ENCODE data around the gene CLPSL2. TPM values are rescaled to one million over a fixed set of nuclear protein-coding genes. Genes with fewer than 3 reads are reported as not detected.

Gene CLPSL2
- total RNA-seq, 3 donors from 2014 or later = not detected

DNA sequence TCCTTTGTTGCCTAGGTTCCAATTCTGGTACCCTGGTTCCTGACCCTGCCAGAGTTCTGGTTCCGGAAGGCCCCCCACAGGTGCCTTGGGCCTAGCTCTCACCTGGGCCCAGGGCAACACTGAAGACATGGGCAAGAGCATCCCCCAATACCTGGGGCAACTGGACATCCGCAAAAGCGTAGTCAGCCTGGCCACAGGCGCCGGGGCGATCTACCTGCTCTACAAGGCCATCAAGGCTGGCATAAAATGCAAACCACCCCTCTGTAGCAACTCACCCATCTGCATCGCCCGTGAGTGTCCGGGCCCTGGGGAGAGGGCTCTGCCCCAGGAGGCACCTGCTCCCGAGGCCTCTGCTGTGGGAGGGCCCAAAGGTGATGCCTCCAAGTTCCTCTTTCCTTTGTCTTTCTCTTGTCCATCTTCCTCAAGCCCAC lies 39.4 kb upstream of the CLPSL2 start, which contains the start of gene ARMC12:
ARMC12 (plus strand) TSS at position 51 of the 431 bp plus-strand sequence; CDS start at position 128, 77 bp downstream.
- no peaks in the 10 kb centered on the region for H3K27me3 Mint-ChIP-seq (ENCODE audit: low read depth)
- no peaks in the 10 kb centered on the region for H3K36me3 Mint-ChIP-seq (ENCODE audit: insufficient read depth)
- no peaks in the 10 kb centered on the region for H3K9me3 Mint-ChIP-seq
- DNase-seq (no peak), ATAC-seq (no peak)
- H3K4me3 Mint-ChIP-seq = peak within 1 kb of the TSS; percentile 44
- peaks cover 45% of the 10 kb centered on the region for H3K4me1 Mint-ChIP-seq (ENCODE audit: low read depth)

DNA sequence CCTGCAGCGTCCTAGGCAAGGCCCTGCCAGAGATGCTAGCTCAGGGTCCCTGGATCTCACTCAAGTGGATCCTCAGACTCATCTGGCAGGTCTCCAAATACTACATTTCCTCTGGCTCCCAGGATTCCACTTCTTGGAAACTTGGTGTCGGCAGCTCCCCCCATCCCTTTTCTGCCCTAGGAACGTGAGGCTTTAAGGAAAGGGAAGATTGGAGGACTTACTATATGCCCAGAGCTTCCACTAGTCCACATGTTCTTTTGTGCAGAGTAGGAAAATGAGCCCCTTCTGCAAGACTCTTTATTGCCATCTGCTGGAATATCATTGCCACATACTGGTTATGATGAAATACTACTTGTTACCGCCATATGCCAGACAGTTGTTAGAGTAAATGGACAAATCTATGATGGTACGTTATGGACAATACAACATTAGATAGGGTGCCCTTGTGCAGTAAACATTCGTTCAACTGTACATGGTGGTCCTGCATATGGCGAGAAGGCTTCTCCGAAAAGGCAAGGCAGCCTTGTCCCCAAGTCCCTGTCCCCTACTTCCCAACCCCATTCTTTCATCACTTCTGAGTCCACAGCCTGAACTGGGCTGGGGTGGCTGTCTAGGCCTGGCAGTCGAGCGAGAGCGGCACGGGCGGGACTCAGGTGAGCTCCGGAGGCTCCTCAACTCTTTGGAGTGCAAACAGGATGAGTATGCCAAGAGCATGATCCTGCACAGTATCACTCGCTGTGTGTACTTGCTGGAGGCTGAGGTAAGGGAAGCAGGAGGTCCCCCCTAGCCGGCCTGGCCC lies 38.8 kb upstream of the CLPSL2 start:
- H3K4me3 Mint-ChIP-seq = peak overlapping the region; percentile 44

DNA sequence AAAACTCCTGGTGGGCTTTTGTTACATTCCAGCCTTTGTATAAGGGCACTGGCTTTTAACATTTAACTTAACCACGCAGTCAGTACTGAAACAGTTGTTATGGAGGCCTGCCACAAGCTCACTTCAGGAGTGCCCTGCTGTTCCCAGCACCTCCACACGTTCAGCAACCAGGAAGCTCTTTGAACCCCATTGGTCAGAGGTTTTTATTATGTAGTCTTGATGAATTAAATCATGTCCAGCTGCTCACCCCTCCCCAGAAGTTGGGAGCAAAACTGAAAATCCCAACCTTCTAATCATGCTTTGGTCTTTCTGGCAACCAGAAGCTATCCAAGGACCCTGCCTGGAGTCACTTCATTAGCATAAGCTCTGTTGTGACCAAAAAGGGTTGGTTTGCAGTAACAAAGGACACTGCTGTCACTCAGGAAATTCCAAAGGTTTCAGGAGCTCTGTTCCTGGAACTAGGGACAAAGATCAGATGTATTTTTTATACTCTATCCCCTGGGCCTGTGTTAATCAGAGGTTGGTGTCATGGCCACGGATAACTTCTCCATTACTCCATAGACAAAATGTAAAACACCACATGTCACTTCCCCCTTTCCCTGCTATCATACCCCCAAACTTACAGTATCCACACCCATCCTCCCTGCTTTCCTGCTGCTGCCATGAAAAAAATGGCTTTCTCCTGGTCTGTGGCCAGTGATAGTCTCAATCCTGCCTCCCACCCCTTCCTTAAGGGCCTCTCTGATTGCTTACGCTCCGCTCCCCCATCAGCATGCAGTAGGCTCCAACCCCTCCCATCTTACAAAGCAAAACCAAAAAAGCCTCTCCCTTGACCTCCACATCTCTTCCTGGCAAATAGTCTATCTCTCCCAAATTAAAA lies 36.5 kb upstream of the CLPSL2 start:
- no peak overlapping the region for H3K4me3 Mint-ChIP-seq
- no peaks in the 10 kb centered on the region for H3K9me3 Mint-ChIP-seq
- H3K27me3 Mint-ChIP-seq (ENCODE audit: low read depth) = no peaks in the 10 kb centered on the region
- peaks cover 24% of the 10 kb centered on the region for H3K4me1 Mint-ChIP-seq (ENCODE audit: low read depth)
- no peak for DNase-seq
- H3K36me3 Mint-ChIP-seq (ENCODE audit: insufficient read depth) = no peaks in the 10 kb centered on the region
- ATAC-seq = no peak

More for the DNA sequence above, 38.8 kb upstream of the CLPSL2 start:
- DNase-seq (no peak), ATAC-seq (peak; percentile 58 to 73)
- no peaks in the 10 kb centered on the region for H3K9me3 Mint-ChIP-seq
- peaks cover 39% of the 10 kb centered on the region for H3K4me1 Mint-ChIP-seq (ENCODE audit: low read depth)
- H3K27me3 Mint-ChIP-seq (ENCODE audit: low read depth) = no peaks in the 10 kb centered on the region
- no peaks in the 10 kb centered on the region for H3K36me3 Mint-ChIP-seq (ENCODE audit: insufficient read depth)

DNA sequence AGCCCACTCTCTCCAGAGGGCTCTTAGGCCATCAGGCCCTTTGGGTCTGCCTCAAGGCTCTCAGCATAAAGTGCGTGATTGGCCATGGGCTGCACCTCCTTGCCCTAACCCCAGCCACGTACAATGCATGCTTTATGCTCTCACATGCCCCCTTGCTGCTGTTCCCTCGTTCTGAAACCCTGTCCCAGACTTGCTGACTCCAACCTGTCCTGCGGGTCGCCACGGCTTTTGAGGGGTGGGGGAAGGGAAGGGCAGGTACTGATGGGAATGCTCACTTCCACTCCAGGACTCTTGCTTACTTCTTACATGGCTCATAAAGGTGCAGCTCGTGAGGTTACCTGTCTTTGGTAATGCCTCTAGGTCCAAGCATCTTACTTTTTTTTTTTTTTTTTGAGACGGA lies 33.6 kb upstream of the CLPSL2 start:
- DNase-seq = no peak
- no peaks in the 10 kb centered on the region for H3K36me3 Mint-ChIP-seq (ENCODE audit: insufficient read depth)
- no peaks in the 10 kb centered on the region for H3K4me1 Mint-ChIP-seq (ENCODE audit: low read depth)
- no peaks in the 10 kb centered on the region for H3K27me3 Mint-ChIP-seq (ENCODE audit: low read depth)
- H3K4me3 Mint-ChIP-seq = no peak overlapping the region
- ATAC-seq = no peak
- H3K9me3 Mint-ChIP-seq = peaks cover 5% of the 10 kb centered on the region

DNA sequence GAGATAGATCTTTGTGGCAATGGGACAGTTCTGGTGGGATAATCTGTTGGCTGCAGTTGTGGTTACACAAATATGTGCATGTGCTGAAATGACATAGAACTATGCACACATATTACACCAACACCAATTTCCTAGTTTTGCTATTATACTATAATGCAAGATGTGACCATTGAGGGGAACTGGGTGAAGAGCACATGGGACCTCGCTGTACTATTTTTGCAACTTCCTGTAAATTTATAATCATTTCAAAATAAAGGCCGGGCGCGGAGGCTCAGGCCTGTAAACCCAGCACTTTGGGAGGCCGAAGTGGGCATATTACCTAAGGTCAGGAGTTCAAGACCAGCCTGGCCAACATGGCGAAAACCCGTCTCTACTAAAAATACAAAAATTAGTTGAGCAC lies 30.9 kb upstream of the CLPSL2 start:
- Mint-ChIP-seq H3K4me1 (ENCODE audit: low read depth) (no peaks in the 10 kb centered on the region), H3K4me3 (no peak overlapping the region), H3K9me3 (peaks cover 7% of the 10 kb centered on the region), H3K27me3 (ENCODE audit: low read depth) (no peaks in the 10 kb centered on the region), H3K36me3 (ENCODE audit: insufficient read depth) (no peaks in the 10 kb centered on the region)
- ATAC-seq (no peak), DNase-seq (no peak)

DNA sequence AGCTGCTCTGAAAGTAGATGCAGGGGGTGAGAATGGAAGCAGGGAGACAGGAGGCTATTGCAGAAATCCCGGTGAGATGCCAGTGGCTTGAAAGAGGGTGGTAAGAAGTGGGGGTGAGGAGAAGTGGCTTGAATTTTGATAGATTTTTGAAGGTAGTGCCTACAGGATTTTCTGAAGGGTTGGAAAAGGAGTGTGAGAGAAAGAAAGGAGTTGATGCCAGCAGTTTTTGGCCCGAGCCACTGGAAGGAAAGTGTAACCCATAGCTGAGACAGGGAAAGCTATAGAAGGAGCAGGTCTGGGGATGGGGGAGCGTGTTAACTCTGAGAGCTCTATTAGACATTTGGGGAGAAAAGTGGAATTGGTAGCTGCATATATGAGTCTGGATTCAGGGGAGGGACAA lies 29.9 kb upstream of the CLPSL2 start:
- H3K27me3 Mint-ChIP-seq (ENCODE audit: low read depth) = no peaks in the 10 kb centered on the region
- peaks cover 7% of the 10 kb centered on the region for H3K9me3 Mint-ChIP-seq
- H3K4me3 Mint-ChIP-seq = no peak overlapping the region
- no peaks in the 10 kb centered on the region for H3K36me3 Mint-ChIP-seq (ENCODE audit: insufficient read depth)
- DNase-seq (no peak), ATAC-seq (no peak)
- H3K4me1 Mint-ChIP-seq (ENCODE audit: low read depth) = no peaks in the 10 kb centered on the region

DNA sequence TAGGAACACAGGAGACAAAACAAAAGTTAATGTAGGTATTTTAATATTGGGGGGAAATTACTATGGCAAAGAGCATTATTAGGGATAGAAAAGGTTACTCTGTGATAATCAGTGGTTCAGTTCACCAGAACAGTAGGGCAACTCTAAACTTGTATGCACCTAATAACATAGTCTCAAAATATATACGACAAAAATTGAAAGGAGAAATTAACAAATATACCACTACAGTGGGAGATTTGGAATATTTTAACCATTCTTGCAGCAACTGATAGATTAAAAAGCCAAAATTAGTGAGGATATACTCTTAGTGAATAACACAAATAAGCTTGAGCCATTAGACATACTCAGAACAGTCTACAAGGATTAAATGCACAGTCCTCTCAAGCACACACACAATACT lies 28.5 kb upstream of the CLPSL2 start:
- no peak for ATAC-seq
- H3K4me3 Mint-ChIP-seq = no peak overlapping the region
- H3K4me1 Mint-ChIP-seq (ENCODE audit: low read depth) = no peaks in the 10 kb centered on the region
- H3K27me3 Mint-ChIP-seq (ENCODE audit: low read depth) = no peaks in the 10 kb centered on the region
- H3K36me3 Mint-ChIP-seq (ENCODE audit: insufficient read depth) = no peaks in the 10 kb centered on the region
- peaks cover 7% of the 10 kb centered on the region for H3K9me3 Mint-ChIP-seq
- DNase-seq = no peak

DNA sequence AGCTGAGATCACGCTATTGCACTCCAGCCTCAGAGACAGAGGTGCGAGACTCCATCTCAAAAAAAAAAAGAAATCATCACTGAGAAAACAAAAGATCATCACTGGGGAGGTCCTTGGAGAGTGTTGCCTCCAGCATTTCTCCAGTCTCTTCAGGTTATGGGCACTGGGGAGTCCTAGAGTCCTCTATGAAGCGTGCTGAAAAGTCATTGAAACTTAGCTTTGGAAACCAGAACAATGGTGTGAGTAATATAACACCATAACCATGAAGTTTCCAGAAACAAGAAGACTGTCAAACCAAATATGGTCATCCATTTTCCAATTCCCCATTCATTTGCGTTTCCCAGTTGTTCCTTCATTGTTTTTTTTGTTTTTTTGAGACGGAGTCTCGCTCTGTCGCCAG lies 25.8 kb upstream of the CLPSL2 start:
- Mint-ChIP-seq H3K4me1 (ENCODE audit: low read depth) (no peaks in the 10 kb centered on the region), H3K4me3 (no peak overlapping the region), H3K27me3 (ENCODE audit: low read depth) (no peaks in the 10 kb centered on the region), H3K9me3 (peaks cover 7% of the 10 kb centered on the region), H3K36me3 (ENCODE audit: insufficient read depth) (no peaks in the 10 kb centered on the region)
- peak in 1 of 2 donors; percentile 50 for ATAC-seq
- no peak for DNase-seq

DNA sequence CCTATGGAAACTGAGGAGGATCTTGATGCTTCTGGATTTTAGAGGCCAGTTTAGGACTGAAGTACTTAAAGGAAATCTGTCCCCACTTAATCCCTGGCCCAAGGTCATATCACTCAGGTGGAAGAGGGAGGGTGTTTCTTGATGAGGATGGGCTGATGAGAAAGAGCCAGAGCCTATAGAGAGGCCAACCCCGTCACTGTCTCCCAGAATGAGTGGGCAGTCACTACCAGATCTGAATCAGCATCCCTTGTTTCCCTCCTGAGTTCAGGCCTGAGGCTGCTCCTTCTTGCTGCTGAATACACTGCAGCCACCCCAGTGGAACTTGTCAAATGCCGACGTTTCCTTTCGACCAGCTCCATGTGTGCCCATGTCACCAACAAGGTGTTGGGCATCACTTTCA lies 24.8 kb upstream of the CLPSL2 start:
- Mint-ChIP-seq H3K9me3 (peaks cover 7% of the 10 kb centered on the region), H3K27me3 (ENCODE audit: low read depth) (no peaks in the 10 kb centered on the region), H3K4me1 (ENCODE audit: low read depth) (no peaks in the 10 kb centered on the region), H3K4me3 (no peak overlapping the region), H3K36me3 (ENCODE audit: insufficient read depth) (no peaks in the 10 kb centered on the region)
- ATAC-seq (peak; percentile 67 to 79), DNase-seq (no peak)

DNA sequence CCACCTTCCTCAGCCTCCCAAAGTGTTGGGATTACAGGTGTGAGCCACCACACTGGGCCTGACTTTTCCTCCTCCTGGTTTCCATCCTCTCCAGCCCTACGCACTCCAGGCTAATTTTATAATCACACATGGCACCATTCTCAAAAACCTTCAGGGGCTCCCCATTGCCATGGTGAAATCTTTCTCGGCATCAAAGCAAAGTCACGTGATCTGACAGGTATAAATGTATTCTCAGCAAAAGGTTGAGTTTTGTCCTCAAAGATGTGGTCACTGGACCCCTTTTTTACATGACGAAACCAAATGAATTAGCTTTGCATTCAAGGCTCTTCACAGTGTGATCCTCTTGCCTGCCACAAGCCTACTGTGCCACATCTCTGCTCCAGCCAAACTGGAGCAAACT lies 24.1 kb upstream of the CLPSL2 start:
- ATAC-seq = no peak
- Mint-ChIP-seq H3K9me3 (peaks cover 7% of the 10 kb centered on the region), H3K27me3 (ENCODE audit: low read depth) (peaks cover 2% of the 10 kb centered on the region)

DNA sequence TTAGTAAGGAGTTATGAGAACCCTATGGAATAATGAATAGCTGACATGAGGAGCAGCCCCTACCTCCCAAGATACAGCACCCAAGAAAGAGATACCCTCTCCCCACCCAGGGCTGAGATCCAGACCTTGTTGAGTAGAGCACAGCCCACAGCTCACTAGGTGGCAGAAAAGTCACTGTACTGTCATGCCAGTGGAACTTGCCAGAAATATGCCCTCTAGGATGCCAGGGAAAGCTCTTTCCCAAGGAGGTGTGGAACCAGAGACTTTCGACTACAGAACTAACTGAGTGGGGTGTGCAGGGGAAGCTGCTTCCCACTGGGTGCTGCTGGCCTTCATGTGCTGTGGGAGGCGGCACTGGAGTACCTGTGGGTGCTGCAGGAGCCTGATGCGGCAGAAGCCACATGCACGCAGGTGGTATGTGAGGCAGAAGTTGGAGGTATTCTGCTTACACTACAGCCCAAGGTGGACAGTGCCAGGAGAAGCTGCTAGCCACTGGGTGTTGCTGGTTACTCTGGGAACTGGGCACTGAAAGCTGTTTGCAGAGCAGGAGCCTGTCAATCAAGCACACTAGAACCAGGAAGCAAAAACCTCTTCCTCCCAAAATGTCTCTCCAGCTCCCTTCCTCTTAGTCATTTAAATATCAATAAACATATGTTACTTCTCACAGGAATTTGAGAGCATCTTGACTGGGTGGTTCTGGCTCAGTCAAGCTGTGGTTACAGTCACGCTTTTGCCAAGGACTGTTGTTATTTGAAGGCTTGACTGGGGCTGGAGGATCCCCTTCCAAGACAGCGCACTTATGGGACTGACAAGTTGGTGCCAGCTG lies 21.7 kb upstream of the CLPSL2 start:
- Mint-ChIP-seq H3K27me3 (ENCODE audit: low read depth) (peaks cover 16% of the 10 kb centered on the region), H3K36me3 (ENCODE audit: insufficient read depth) (no peaks in the 10 kb centered on the region), H3K4me3 (no peak overlapping the region), H3K9me3 (no peaks in the 10 kb centered on the region), H3K4me1 (ENCODE audit: low read depth) (no peaks in the 10 kb centered on the region)
- DNase-seq (no peak), ATAC-seq (no peak)

More for the DNA sequence above, 24.1 kb upstream of the CLPSL2 start:
- Mint-ChIP-seq H3K36me3 (ENCODE audit: insufficient read depth) (no peaks in the 10 kb centered on the region), H3K4me1 (ENCODE audit: low read depth) (no peaks in the 10 kb centered on the region), H3K4me3 (no peak overlapping the region)
- no peak for DNase-seq

DNA sequence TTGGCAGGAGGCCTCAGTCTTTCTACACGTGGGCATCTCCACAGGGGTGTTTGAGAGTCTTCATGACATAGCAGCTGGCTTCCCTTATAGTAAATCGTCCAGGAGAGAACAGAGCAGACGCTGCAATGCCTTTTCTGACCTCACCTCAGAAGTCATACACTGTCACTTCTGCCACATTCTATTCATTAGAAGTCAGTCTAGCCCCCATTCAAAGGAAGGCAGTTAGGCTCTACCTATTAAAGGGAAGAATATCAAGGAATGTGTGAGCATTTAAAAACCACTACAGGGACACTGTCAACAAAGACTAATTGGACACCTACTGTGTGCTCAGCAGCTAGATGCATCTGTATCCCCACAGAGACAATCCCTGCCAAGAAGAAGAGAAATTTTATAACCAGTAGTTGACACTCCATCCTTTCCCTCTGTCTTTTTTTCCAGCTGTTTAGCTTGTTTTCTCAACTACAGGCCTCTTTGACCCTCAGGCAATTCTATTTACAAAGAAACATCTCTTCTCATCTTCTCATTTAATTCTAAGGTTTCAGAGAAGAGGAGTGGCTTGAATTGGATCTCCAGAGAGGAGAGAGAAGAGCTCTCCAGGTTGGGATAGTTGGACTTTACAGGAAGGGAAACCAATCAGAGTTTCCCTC lies 21.0 kb upstream of the CLPSL2 start:
- no peaks in the 10 kb centered on the region for H3K4me1 Mint-ChIP-seq (ENCODE audit: low read depth)
- DNase-seq (no peak), ATAC-seq (no peak)
- no peaks in the 10 kb centered on the region for H3K9me3 Mint-ChIP-seq
- H3K4me3 Mint-ChIP-seq = no peak overlapping the region
- H3K27me3 Mint-ChIP-seq (ENCODE audit: low read depth) = peaks cover 22% of the 10 kb centered on the region
- H3K36me3 Mint-ChIP-seq (ENCODE audit: insufficient read depth) = no peaks in the 10 kb centered on the region

DNA sequence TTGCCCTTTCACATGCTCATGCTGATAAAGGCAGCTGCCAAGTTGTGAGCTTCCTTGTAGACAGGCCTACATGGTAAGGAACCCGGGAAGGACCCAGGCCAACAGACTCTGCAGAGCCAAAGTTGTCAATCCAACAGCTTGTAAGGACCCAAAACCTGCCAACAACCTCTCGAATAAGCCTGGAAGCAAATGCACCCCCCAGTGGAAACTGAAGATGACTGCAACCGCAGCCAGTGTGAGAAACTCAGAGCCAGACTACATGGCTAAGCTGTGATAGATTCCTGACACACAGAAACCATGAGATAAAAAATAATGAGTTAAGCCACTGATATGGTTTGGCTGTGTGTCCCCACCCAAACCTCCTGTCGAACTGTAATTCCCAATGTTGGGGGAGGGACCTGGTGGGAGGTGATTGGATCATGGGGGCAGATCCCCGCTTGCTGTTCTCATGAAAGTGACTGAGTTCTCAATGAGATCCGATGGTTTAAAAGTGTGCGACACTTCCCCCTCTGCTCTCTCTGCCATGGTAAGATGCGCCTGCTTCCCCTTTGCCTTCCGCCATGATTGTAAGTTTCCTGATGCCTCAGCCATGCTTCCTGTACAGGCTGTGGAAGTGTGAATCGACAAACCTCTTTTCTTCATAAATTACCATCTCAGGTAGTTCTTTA lies 18.8 kb upstream of the CLPSL2 start:
- Mint-ChIP-seq H3K36me3 (ENCODE audit: insufficient read depth) (no peaks in the 10 kb centered on the region), H3K9me3 (no peaks in the 10 kb centered on the region), H3K27me3 (ENCODE audit: low read depth) (peaks cover 40% of the 10 kb centered on the region), H3K4me1 (ENCODE audit: low read depth) (no peaks in the 10 kb centered on the region), H3K4me3 (no peak overlapping the region)
- no peak for ATAC-seq
- DNase-seq = no peak
